ENCODE data around the gene SCCPDH.

SCCPDH gene, protein sequence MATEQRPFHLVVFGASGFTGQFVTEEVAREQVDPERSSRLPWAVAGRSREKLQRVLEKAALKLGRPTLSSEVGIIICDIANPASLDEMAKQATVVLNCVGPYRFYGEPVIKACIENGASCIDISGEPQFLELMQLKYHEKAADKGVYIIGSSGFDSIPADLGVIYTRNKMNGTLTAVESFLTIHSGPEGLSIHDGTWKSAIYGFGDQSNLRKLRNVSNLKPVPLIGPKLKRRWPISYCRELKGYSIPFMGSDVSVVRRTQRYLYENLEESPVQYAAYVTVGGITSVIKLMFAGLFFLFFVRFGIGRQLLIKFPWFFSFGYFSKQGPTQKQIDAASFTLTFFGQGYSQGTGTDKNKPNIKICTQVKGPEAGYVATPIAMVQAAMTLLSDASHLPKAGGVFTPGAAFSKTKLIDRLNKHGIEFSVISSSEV

DNA sequence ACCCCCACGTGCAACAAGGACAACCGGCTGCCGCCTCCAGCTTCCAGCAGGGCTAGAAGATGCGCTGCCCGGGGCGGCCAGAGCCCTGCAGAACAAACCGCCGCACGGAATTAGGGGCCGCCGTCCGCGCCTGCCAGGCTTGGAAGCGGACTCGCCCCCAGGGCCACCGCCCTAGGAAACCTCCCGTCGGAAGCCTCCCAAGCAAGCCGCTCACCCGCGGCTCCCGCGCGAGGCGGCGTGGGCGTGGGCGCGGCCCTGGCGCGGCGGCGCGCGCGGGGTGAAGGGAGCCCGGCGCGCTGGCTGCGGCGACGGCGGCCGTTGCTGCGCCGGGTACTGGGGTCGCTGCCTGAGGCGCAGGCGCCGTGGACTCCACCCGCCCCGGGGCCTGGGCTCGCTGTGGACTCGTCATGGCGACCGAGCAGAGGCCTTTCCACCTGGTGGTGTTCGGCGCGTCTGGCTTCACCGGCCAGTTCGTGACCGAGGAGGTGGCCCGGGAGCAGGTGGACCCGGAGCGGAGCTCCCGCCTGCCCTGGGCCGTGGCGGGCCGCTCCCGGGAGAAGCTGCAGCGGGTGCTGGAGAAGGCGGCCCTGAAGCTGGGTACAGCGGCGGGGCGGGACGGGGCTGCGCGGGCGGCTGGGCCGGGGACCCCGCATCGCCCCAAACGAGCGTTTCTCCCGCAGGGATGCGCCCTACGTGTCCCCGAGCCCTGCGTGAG is at the start of gene SCCPDH:
Gene SCCPDH, plus strand, starts transcription at position 394 of the 715 bp plus-strand sequence. Its CDS starts 14 bp downstream, at position 408.
- peak within 1 kb of the TSS; percentile 96 for H3K9ac ChIP-seq (ENCODE audit: low read length)
- no peaks in the 10 kb centered on the region for H4K20me1 ChIP-seq (ENCODE audit: insufficient read depth, low read length)
- no peak for TF ChIP-seq EZH2 (IDR thresholded peaks at IDR 0.05; ENCODE audit: borderline replicate concordance, low read length)
- TF ChIP-seq, protein P1, sequence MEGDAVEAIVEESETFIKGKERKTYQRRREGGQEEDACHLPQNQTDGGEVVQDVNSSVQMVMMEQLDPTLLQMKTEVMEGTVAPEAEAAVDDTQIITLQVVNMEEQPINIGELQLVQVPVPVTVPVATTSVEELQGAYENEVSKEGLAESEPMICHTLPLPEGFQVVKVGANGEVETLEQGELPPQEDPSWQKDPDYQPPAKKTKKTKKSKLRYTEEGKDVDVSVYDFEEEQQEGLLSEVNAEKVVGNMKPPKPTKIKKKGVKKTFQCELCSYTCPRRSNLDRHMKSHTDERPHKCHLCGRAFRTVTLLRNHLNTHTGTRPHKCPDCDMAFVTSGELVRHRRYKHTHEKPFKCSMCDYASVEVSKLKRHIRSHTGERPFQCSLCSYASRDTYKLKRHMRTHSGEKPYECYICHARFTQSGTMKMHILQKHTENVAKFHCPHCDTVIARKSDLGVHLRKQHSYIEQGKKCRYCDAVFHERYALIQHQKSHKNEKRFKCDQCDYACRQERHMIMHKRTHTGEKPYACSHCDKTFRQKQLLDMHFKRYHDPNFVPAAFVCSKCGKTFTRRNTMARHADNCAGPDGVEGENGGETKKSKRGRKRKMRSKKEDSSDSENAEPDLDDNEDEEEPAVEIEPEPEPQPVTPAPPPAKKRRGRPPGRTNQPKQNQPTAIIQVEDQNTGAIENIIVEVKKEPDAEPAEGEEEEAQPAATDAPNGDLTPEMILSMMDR (IDR thresholded peaks at IDR 0.05; ENCODE audit: low read length), result no peak
- peak within 1 kb of the TSS; percentile 50 for H3K27ac ChIP-seq (ENCODE audit: low read depth, low read length, poor library complexity, severe bottlenecking)
- peak within 1 kb of the TSS; percentile 61; the same call in 1 of the 2 replicates for H2AFZ ChIP-seq (ENCODE audit: low read length)
- peaks cover 4% of the 10 kb centered on the region for H3K9me3 ChIP-seq (ENCODE audit: low read length)
- H3K79me2 ChIP-seq (ENCODE audit: insufficient read depth, low read length), result peaks cover 10% of the 10 kb centered on the region; the same call in 1 of the 2 replicates
- peaks cover 32% of the 10 kb centered on the region for H3K36me3 ChIP-seq (ENCODE audit: insufficient read depth, low read length)
- H3K27me3 ChIP-seq (ENCODE audit: insufficient read depth, low read length), result no peaks in the 10 kb centered on the region
- H3K4me3 ChIP-seq (ENCODE audit: low read depth, low read length, poor library complexity, severe bottlenecking), result peak within 1 kb of the TSS; percentile 95
- H3F3A ChIP-seq (ENCODE audit: insufficient read depth, low read length), result no peaks in the 10 kb centered on the region
- no peaks in the 10 kb centered on the region for H3K9me2 ChIP-seq (ENCODE audit: low read depth, low read length)
- H3K4me2 ChIP-seq (ENCODE audit: low read length), result peak within 1 kb of the TSS; percentile 74
- H3K4me1 ChIP-seq (ENCODE audit: insufficient read depth, low read length, severe bottlenecking), result peaks cover 19% of the 10 kb centered on the region

DNA sequence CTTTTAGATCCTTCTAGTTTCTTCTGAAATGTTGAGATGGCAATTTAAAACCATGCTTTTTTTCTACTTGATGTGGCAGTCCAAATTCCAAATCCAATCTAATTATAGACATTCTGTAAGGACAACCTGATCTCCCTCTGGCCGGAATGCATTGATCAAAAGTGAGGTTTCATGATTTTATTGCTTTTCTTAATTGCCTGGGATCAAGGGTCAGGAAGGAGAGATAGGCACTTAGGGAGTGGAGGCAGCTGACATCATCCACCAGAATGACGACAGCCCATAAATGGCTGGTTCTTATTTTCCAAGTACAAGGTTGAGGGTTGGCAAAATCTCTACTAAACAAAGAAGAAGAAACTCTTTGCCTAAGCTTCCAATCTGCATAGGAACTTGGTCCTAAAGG is 46.4 kb upstream of the SCCPDH start:
- no peaks in the 10 kb centered on the region for H3K36me3 ChIP-seq (ENCODE audit: insufficient read depth, low read length)
- H2AFZ ChIP-seq (ENCODE audit: low read length), result no peak overlapping the region
- H3K4me1 ChIP-seq (ENCODE audit: insufficient read depth, low read length, severe bottlenecking), result peaks cover 36% of the 10 kb centered on the region
- no peak overlapping the region for H3K4me2 ChIP-seq (ENCODE audit: low read length)
- H3K9ac ChIP-seq (ENCODE audit: low read length), result no peak overlapping the region
- TF ChIP-seq, protein P1 (IDR thresholded peaks at IDR 0.05; ENCODE audit: low read length), result no peak
- no peak for TF ChIP-seq EZH2 (IDR thresholded peaks at IDR 0.05; ENCODE audit: borderline replicate concordance, low read length)
- no peak overlapping the region for H3K27ac ChIP-seq (ENCODE audit: low read depth, low read length, poor library complexity, severe bottlenecking)
- no peak overlapping the region for H3K4me3 ChIP-seq (ENCODE audit: low read depth, low read length, poor library complexity, severe bottlenecking)
- no peaks in the 10 kb centered on the region for H3K79me2 ChIP-seq (ENCODE audit: insufficient read depth, low read length)
- no peaks in the 10 kb centered on the region for H3K9me3 ChIP-seq (ENCODE audit: low read length)
- H3F3A ChIP-seq (ENCODE audit: insufficient read depth, low read length), result no peaks in the 10 kb centered on the region
- no peaks in the 10 kb centered on the region for H3K9me2 ChIP-seq (ENCODE audit: low read depth, low read length)
- no peaks in the 10 kb centered on the region for H3K27me3 ChIP-seq (ENCODE audit: insufficient read depth, low read length)
- H4K20me1 ChIP-seq (ENCODE audit: insufficient read depth, low read length), result no peaks in the 10 kb centered on the region

GRCh38 chr1:246678816-246679793 is 45.1 kb upstream of the SCCPDH start:
- Histone ChIP-seq H3K27ac (ENCODE audit: low read depth, low read length, poor library complexity, severe bottlenecking) (peak overlapping the region; percentile 62), H3K4me3 (ENCODE audit: low read depth, low read length, poor library complexity, severe bottlenecking) (no peak overlapping the region), H3K79me2 (ENCODE audit: insufficient read depth, low read length) (no peaks in the 10 kb centered on the region), H3K36me3 (ENCODE audit: insufficient read depth, low read length) (no peaks in the 10 kb centered on the region), H3F3A (ENCODE audit: insufficient read depth, low read length) (no peaks in the 10 kb centered on the region), H3K27me3 (ENCODE audit: insufficient read depth, low read length) (no peaks in the 10 kb centered on the region), H3K9ac (ENCODE audit: low read length) (peak overlapping the region; percentile 13; the same call in 1 of the 2 replicates), H3K4me2 (ENCODE audit: low read length) (peak overlapping the region; percentile 21), H3K4me1 (ENCODE audit: insufficient read depth, low read length, severe bottlenecking) (peaks cover 36% of the 10 kb centered on the region), H3K9me3 (ENCODE audit: low read length) (no peaks in the 10 kb centered on the region), H2AFZ (ENCODE audit: low read length) (no peak overlapping the region), H3K9me2 (ENCODE audit: low read depth, low read length) (no peaks in the 10 kb centered on the region), H4K20me1 (ENCODE audit: insufficient read depth, low read length) (no peaks in the 10 kb centered on the region)
- TF ChIP-seq, protein P1 (IDR thresholded peaks at IDR 0.05; ENCODE audit: low read length), result no peak
- no peak for TF ChIP-seq EZH2 (IDR thresholded peaks at IDR 0.05; ENCODE audit: borderline replicate concordance, low read length)
